Progenitor cell of endocrine pancreas (in vitro differentiated cells): ENCODE measurements around the gene AP1S1. TPM values are rescaled to one million over a fixed set of nuclear protein-coding genes. Genes with fewer than 3 reads are reported as not detected.

Experiments
- DNase-seq: peaks from one replicate; pipeline ENCODE4 v3.0.0; 2021; ENCODE audit warnings: low spot score; ENCODE audit not compliant: unreplicated experiment
- H3K27ac Mint-ChIP-seq: 2 replicates; pipeline ENCODE4 v1.8.0; 2021; ENCODE audit warnings: mild to moderate bottlenecking, moderate library complexity, mixed read lengths
- H3K27me3 Mint-ChIP-seq: 2 replicates; pipeline ENCODE4 v1.8.0; 2021; ENCODE audit warnings: mixed read lengths
- H3K36me3 Mint-ChIP-seq: 2 replicates; pipeline ENCODE4 v1.8.0; 2022; ENCODE audit warnings: mixed read lengths; ENCODE audit not compliant: insufficient read depth
- H3K4me1 Mint-ChIP-seq: 2 replicates; pipeline ENCODE4 v1.8.0; 2021; ENCODE audit warnings: low read depth, mixed read lengths
- H3K4me3 Mint-ChIP-seq: 2 replicates; pipeline ENCODE4 v1.8.0; 2021; ENCODE audit warnings: low read depth, mild to moderate bottlenecking, moderate library complexity, mixed read lengths
- H3K9me3 Mint-ChIP-seq: 2 replicates; pipeline ENCODE4 v1.8.0; 2021; ENCODE audit warnings: low read depth, mixed read lengths
- CTCF ChIP-seq: fragments of 200-600 bp; sonication (generic); IDR thresholded peaks from one replicate; pipeline ENCODE4 v1.5.0; 2021; ENCODE audit warnings: antibody characterized with exemption, mild to moderate bottlenecking; ENCODE audit not compliant: unreplicated experiment
- total RNA-seq: library from RNA; stranded (reverse); gene quantifications from 2 replicates; pipeline ENCODE4 v1.2.1, GENCODE V29; 2021

AP1S1 gene
- total RNA-seq, 1 donor from 2014 or later = 61.3 TPM

DNA sequence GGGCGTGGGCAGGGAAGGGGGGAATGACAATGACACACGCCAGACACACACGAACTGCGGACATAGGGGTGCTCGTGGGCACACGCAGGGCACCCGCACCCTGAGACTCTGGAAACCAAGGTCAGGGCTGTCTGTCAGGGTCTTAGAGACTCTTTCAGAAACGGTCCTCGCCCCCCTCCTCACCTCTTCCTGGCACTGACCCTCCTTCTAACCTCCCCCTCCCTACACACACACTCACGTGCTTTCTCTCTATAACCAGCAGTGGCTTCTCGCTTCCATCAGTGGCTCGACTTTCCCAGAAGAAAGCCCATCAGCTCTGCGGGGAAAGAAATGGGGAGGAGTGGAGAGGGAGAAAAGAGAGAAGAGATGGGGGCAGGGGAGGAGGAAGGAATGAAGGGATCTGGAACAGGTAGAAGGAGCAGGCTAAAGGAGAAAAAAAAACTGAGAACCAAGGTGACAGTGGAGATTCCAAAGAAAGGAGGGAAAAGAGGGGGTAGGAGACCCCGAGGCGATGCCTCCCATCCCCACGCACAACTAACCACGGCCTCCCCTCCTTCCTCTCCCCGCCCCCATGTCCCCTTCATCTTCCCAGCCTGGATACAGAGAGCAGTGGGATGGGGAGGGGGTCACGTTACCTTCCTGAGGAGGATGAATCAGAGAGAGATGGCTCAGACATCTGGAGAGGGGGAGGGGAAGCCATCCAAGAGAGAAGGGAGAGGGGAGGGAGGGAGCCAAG lies 12.8 kb downstream of the AP1S1 start:
- no peak for TF ChIP-seq CTCF
- Mint-ChIP-seq H3K4me1 (peaks cover 12% of the 10 kb centered on the region), H3K4me3 (no peak overlapping the region), H3K27me3 (peaks cover 76% of the 10 kb centered on the region), H3K36me3 (no peaks in the 10 kb centered on the region), H3K27ac (no peak overlapping the region), H3K9me3 (no peaks in the 10 kb centered on the region)
- DNase-seq = no peak

GRCh38 chr7:101167645-101168411 lies 13.6 kb downstream of the AP1S1 start:
- Mint-ChIP-seq H3K27me3 (peaks cover 74% of the 10 kb centered on the region), H3K9me3 (no peaks in the 10 kb centered on the region), H3K27ac (peak overlapping the region; percentile 72), H3K4me3 (no peak overlapping the region), H3K4me1 (peaks cover 9% of the 10 kb centered on the region), H3K36me3 (no peaks in the 10 kb centered on the region)
- DNase-seq = no peak
- TF ChIP-seq CTCF = no peak

DNA sequence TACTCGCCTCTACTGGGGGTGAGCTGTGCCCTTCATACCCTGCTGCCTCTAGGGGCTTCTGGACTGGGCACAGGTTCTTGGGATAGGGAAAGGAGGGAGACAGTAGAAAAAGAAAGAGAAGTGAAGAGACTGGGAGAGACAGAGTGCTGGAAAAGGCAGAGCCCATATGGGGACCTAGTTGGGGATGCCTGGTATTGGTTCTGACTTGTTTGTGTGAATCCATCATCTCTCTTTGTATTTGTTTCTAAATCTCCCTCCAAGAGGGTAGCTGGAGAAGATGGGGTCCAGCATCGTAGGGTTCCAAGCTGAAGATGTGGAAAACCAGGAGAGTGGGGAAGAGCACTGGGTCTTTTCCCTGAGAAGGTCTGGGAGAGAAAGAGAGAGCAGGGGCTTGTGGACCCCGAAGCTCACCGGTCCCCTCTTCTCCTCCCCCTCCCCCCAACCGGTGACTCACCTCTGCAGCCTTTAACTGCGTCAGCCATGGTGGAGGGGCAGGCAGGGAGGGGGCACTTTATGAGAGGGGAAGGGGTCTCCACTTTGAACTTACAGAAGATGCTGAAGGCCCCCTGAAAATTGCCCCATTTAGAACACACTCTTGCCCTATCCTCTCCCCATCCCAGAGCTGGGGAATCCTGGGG lies 14.3 kb downstream of the AP1S1 start:
- no peaks in the 10 kb centered on the region for H3K9me3 Mint-ChIP-seq
- H3K4me1 Mint-ChIP-seq = peaks cover 9% of the 10 kb centered on the region
- no peaks in the 10 kb centered on the region for H3K36me3 Mint-ChIP-seq
- TF ChIP-seq CTCF = no peak
- no peak overlapping the region for H3K4me3 Mint-ChIP-seq
- H3K27ac Mint-ChIP-seq = peak overlapping the region; percentile 72
- peaks cover 81% of the 10 kb centered on the region for H3K27me3 Mint-ChIP-seq
- DNase-seq = no peak

- Mint-ChIP-seq H3K4me1 (peaks cover 9% of the 10 kb centered on the region), H3K27me3 (peaks cover 89% of the 10 kb centered on the region)
Observed at GRCh38 chr7:101169110-101169837, 15.0 kb downstream of the AP1S1 start.

More at GRCh38 chr7:101169110-101169837, 15.0 kb downstream of the AP1S1 start:
- Mint-ChIP-seq H3K9me3 (no peaks in the 10 kb centered on the region), H3K4me3 (no peak overlapping the region), H3K36me3 (no peaks in the 10 kb centered on the region), H3K27ac (no peak overlapping the region)
- DNase-seq = no peak
- no peak for TF ChIP-seq CTCF
